NCI-H128 (cell line): Measurements from ENCODE around the gene FRS3.
"Not testable (repeated sequence)": the region's sequence is repeated elsewhere in the genome, so short reads cannot be mapped to it uniquely, and the experiment has no call there.

Experiments
- DNase-seq: peaks from one replicate; lab custom pipeline; 2025; ENCODE audit not compliant: unreplicated experiment; lab: John Stamatoyannopoulos, UW

FRS3 gene, protein sequence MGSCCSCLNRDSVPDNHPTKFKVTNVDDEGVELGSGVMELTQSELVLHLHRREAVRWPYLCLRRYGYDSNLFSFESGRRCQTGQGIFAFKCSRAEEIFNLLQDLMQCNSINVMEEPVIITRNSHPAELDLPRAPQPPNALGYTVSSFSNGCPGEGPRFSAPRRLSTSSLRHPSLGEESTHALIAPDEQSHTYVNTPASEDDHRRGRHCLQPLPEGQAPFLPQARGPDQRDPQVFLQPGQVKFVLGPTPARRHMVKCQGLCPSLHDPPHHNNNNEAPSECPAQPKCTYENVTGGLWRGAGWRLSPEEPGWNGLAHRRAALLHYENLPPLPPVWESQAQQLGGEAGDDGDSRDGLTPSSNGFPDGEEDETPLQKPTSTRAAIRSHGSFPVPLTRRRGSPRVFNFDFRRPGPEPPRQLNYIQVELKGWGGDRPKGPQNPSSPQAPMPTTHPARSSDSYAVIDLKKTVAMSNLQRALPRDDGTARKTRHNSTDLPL

DNA sequence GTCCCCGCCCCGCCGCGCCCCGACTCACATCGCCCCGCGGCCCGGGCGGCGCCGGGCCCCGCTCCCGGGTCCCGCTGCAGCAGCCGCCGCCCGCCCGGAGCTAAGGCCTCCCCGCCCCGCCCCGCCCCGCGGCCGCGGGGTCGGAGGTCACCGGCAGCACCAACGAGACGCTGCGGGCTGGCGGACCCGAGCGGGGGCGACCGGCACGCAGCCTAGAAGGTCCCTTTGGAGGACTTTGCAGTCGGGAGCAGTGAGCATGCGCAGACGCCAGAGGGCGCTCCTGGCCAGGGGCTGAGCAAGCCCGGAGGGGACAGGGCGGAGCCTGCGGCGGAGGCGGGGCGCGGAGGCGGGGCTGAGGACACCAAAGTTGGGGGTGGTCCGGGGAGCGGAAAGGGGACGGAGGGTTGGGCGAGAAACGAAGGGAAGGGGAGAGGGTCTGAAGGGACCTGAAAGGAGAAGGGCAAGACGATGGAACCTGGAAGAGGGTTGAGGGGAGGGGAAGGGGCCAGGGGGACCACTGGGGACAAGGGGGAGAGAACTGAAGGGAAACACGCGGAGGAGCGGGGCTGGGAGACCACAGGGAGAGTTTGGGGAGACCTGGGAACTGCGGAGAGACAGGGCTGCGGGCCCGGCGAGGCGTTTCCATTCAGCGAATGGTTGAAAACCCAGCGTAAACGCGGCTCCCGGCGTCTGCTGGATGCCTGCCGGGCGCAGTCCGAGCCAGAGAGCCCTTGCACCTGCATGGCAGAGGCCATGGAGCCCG, at the start of gene FRS3:
Gene FRS3 (minus strand): TSS at position 113 of the 763 bp plus-strand sequence. CDS start 2,913 bp downstream, outside the sequence.
- DNase-seq = peak; percentile 92

DNA sequence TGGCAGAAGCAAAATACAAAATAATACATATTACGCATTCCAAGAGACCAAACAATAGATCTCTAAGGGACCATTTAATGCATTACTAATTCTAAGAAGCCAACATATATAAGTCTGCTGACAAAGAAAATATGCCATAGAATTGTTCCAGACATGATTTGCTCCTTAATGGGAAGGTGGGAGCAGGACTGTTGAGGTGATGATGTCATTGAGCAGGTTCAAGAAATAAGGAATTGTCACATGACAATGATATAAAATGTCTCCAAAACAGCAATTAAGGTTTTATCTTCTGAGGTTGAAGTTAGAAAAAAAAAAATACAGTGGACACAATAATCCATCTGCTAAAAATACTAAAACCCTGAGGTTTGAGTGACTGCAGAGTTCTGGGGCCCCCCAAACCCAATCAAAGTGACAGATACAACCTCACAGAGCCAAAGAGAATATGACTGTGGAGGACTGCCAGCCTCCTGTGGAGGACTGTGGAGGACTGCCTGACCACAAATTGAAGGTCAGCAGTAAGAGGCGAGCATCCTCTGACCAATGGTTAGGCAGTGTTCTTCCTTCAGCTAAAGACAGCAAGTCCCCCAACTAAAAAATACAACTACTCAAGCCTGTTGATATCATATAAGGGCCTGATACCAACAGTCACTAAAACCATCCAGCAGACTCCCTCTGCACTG, 46.8 kb upstream of the FRS3 start:
- DNase-seq = no peak

GRCh38 chr6:41824571-41825569, 45.2 kb upstream of the FRS3 start:
- no peak for DNase-seq

DNA sequence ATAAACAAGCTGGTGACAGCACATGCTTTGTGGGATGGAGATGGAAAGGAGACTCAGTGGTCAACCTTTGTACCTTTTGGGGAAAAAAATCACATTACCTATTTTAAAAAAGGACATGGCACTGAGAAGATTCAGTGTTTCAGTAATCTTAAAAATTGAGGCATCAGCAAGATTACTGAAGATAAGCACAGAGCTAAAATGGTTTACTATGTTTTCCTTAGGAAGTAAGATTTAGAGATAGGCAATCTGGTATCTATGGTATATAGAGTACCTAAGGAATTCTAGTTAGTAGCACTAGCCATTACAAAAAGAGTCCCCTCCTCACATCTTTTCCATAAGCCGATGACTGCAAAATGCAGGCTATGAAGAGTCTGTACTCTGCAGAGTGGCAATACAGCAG, 43.5 kb upstream of the FRS3 start:
- no peak for DNase-seq

- no peak for DNase-seq
These were observed 42.3 kb upstream of the FRS3 start for GRCh38 chr6:41822021-41822420.

GRCh38 chr6:41821266-41821665, 41.6 kb upstream of the FRS3 start:
- no peak for DNase-seq

- DNase-seq = no peak
These were observed 38.8 kb upstream of the FRS3 start for GRCh38 chr6:41818271-41819054.

DNA sequence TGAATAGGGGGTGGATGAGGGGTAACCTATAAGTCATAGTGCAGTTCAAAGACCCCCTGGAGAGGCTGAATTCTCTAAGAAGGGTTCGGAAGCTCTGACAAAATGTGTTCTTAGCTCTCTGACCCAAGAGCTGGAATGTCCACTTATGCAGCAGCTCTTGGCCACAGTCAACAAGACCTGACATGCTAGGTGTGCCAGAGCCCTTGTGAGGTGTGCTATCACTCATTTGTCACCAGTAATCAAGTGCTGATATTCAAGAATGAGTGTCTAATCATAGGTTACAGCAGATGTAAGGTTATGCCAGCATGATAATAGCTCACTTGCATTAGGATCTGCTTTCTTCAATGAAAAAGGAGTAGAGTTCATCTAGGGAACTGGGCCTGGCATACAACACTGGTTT, 35.9 kb upstream of the FRS3 start:
- no peak for DNase-seq

GRCh38 chr6:41814629-41815028, 34.9 kb upstream of the FRS3 start:
- no peak for DNase-seq

- DNase-seq = no peak
These were observed 34.3 kb upstream of the FRS3 start for GRCh38 chr6:41813956-41814355.

- DNase-seq = no peak
These were observed 33.8 kb upstream of the FRS3 start for GRCh38 chr6:41813469-41813868.

- DNase-seq = not testable (repeated sequence)
These were observed 32.2 kb upstream of the FRS3 start for GRCh38 chr6:41811946-41812345.

DNA sequence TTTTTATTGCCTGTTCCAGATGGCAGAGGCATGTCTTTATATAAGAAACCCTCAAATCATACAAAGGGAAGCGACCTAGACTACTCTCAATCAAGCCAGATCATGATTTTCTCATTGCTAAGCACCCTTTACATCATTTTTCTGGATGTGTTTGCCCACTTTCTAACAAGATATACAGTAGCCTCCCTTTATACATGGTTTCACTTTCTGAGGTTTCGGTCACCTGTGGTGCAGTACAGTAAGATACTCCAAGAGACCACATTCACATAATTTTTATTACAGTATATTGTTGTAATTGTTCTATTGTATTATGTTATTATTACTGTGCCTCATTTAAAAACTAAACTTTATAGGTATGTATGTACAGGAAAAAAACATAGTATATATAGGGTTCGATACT, 31.4 kb upstream of the FRS3 start:
- no peak for DNase-seq

- no peak for DNase-seq
These were observed 26.4 kb upstream of the FRS3 start for GRCh38 chr6:41805830-41806774.

DNA sequence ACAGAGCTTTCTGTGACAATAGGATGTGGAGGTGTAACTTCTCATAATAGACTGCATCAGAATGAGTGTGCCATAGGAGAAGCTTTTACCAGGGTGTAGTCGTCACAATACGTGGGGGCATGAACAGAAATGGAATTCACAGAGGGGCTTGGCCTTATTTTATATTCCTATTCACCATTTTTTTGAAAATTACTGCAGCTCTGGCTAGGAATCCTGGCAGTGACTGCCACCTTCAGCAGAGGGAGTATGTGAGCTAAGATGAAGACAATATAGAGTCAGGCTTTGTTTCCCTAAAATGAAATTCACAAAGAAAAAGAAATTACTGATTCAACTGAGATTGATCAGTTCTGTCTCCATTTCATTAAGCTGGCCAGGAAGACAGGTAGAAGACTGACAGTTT, 21.7 kb upstream of the FRS3 start:
- no peak for DNase-seq

- DNase-seq = no peak
These were observed 19.8 kb upstream of the FRS3 start for GRCh38 chr6:41799559-41799911.

- DNase-seq = no peak
These were observed 19.3 kb upstream of the FRS3 start for GRCh38 chr6:41798901-41799558.

DNA sequence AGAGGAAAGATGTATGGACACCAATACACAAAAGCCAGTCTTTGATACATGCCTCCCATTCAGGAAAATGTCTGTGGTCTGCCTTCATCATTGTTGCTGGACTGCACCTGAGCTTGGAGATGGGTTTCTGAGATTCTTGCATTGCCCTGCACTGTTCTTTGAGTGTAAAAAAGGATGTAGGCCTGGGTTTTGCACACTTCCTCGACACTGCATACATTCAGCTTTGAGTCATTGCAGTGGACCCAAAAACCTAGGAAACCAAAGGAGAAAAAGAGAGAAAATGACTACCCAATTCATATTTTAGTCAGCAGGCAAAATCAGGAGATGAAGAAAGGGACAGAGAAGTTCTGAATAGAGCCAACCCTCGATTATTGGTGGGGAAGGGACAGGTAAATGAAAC, 16.8 kb upstream of the FRS3 start:
- no peak for DNase-seq
